HL-60 (cell line): ENCODE data around the gene ABCF1.

Source experiments
- GABPA ChIP-seq: IDR thresholded peaks from 2 replicates; pipeline ENCODE4 v1.6.1; 2012; ENCODE audit warnings: low read depth
- POLR2AphosphoS5 ChIP-seq: IDR thresholded peaks from 2 replicates; pipeline ENCODE4 v1.6.1; 2012; ENCODE audit warnings: low read depth

DNA sequence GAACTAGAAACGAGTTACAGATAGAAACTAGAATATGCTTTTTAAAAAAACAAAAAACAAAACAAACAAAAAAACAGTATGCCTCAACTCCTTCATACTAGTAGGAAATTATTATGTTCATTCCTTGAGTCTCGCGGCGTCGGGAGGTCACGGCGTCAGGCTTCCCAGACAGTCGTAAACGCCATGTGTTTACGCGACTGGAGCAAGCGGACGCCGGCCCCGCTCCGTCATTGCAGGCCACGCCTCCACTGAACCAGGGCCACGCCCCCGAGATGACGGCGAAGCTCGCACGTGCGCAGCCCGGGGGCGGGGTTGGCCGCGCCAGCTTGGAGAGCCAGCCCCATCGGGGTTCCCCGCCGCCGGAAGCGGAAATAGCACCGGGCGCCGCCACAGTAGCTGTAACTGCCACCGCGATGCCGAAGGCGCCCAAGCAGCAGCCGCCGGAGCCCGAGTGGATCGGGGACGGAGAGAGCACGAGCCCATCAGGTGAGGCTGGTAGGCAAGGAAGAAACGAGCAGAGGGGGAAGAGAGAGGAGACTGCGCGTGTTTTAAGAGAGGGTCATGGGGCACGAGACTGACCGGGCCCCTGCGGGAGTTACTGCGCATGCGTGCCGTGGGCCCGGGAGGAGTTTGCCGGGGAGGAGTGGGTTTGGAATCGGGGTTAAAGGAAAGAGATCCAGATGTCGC is at the start of gene ABCF1:
- TF ChIP-seq GABPA (peak; percentile 95), POLR2AphosphoS5 (peak; percentile 89)
